Ammon's horn (tissue), 1 donor: Measurements from ENCODE around the gene THADA.
"Not testable (repeated sequence)": the region's sequence is repeated elsewhere in the genome, so short reads cannot be mapped to it uniquely, and the experiment has no call there.

ENCODE experiments used
- DNase-seq: peaks from one replicate; pipeline ENCODE4 v3.0.0-alpha.2; 2016; ENCODE audit warnings: low spot score

THADA gene

GRCh38 chr2:43207553-43208300 lies 388.1 kb downstream of the THADA start:
- DNase-seq: no peak

DNA sequence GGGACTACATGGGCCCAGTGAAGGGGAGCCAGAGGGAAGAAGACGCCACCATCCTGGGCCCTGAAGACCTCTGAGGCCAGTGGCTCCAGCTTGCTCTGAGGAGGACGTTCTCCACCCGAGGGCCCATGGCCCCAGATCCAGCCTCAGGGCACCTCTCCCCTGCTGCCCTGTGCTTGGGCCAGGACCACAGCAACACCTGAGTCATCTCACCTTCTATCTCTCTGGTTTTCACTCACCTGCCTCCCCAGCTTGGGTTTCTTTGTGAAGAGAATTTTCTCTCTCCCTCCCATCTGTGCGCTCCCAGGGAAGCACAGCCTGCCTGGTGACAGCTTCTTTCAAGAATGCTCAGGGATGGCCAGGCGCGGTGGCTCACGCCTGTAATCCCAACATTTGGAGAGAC lies 389.2 kb downstream of the THADA start:
- no peak for DNase-seq

- no peak for DNase-seq
These were observed 392.5 kb downstream of the THADA start for GRCh38 chr2:43203373-43203772.

DNA sequence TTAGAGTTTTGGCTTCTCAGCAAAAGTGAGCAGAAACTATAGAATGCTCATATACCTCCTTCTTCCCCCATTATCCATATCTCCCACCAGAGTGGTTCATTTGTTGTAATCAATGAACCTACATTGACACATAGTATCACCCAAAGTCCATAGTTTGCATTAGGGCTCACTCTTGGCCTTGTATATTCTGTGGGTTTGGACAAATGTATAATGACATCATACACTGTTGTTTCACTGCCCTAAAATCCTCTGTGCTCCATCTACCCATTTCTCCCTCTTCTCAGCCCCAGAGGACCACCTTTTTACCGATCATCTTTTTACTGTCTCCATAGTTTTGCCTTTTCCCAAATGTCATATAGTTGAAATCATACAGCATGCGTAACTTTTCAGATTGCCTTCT lies 393.5 kb downstream of the THADA start:
- no peak for DNase-seq

DNA sequence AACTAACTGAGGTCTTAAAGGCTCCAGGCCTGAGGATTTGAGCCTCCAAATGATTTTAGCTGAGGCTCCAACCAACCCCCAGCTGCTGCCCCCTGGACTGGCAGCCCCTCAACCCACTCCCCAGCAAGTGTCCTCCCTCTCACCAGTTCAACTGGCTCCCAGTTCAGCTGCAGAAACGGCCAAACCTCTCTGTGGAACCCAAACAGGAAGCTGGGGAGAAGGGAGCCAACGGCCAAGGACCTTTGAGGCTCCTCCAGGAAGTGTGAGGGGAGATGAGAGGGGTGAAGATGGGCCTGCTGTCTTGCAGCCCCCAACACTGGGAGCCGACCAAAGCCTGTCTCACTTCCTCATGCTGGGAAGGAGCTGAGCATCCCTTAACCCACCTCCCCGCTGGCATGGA lies 394.3 kb downstream of the THADA start:
- no peak for DNase-seq

DNA sequence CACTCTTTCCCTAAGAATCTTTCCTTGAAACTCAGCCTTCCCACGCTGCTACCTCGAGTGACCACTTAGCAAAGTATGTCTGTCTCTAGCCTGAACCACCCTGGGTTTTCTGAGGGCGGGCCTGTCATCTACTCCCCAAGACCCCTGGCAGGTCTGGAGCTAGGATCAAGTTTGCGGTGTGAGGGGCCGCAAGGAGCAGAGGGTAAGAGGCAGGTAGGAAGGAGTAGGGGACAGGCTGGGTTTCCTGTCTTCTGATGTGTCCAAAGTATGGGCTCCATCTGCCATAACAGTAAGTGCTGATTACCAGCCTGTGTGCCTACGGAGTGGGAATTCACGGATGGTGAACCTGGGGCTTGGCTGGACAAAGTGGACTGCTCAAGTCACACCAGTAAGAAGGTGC lies 394.8 kb downstream of the THADA start:
- no peak for DNase-seq

GRCh38 chr2:43199492-43200488 lies 396.0 kb downstream of the THADA start:
- DNase-seq: no peak

DNA sequence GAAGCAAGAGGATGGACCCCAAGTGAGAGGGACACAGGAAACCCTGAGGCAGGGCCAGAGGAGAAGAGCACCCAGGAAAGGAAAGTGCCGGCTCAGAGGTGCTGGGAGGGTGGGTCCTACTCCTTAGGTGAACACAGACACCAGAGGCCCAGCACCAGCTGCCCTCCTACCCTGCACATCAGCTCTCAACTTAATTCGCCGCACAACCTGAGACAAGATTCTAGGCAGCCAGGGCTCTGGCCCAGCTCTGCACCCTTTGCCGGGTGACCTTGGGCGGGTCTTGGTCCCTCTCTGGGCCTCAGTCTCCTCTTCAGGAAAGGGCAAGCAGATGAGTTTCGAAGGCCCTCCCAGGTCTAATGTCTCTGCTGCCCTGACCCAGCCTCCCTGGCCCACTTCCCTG lies 397.6 kb downstream of the THADA start:
- DNase-seq: no peak

DNA sequence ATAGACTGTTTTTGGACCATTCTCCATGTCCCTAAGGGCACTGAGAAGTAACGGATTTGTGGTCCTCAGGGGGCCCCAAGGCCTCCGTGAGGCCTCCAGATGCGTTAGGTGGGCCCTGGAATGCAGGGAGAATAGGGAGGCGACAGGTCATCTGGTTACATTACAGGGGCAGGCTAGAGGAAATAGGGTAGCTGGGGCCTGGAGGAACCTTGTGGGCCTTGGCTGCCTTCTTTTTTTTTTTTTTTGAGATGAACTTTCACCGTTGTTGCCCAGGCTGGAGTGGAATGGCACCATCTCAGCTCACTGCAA lies 398.3 kb downstream of the THADA start:
- DNase-seq: no peak

- peak; percentile 31 for DNase-seq
These were observed 398.9 kb downstream of the THADA start for GRCh38 chr2:43196768-43197587.

GRCh38 chr2:43194121-43194869 lies 401.5 kb downstream of the THADA start:
- no peak for DNase-seq

- DNase-seq: no peak
These were observed 402.2 kb downstream of the THADA start for GRCh38 chr2:43193652-43194120.

DNA sequence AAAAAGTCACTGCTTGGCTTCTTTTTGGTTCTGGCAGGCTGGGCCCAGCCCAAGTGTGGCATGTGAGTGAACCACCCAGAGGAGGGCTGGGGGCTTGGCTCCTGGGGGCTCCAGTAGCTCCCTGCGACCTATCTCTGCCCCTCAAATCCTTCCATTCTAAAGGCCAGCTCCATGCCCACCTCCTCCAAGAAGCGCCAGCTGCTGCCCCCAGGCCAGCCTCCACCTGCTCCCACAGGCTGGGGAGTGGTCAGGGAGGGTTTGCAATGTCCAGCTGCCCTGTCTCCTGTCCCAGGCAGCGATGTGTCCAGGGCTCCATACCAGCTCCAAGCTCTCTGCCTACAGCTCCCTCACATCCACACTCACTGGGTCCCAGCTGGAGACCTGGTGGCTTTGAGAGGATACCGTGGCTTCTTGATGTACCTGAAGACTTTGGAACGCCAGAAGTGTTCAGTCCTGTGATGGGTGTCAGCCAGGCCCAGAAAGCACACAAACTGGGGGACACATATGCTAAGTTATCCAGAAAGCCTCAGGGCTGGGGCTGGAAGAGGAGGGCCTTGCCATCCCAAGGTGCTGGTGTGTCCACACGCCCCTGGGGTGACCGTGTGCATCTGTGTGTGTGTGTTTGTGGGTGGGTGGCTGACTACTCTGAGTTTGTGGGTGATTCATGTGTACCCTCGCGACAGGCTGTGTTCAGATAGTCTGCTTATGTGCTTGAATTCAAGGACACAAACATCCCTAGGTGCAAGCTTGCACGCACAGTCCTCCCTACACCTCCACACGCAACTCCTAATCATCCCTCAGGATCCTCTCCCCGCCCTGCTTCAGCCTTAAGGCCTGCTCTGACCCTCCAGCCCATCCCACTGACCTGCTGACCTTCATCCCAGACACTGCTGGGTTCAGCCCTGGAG lies 402.8 kb downstream of the THADA start:
- DNase-seq: no peak

DNA sequence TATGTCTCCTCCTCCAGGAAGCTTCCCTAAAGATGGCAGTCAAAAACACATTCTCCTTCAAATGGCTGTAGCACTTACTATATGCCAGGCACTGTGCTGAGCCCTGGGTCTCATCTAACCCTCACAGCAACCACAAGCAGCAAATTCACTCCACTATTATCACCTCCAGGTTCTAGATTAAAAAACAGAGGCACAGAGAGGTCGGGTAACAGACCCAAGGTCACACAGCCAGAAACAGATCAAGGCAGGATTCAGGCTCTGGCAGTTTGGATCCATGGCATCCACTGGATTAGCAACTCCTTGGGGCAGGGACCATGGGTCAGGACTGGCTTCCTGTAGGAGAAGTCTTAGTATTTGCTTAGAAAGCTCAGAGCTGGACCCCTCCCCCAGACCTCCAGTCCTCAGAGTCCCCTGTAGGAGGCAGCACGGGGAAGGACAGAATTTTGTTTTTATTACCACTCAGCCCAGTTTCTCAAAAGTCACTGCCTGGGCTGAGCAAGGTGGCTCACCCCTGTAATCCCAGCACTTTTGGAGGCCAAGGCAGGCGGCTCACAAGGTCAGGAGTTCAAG lies 403.8 kb downstream of the THADA start:
- DNase-seq: no peak

DNA sequence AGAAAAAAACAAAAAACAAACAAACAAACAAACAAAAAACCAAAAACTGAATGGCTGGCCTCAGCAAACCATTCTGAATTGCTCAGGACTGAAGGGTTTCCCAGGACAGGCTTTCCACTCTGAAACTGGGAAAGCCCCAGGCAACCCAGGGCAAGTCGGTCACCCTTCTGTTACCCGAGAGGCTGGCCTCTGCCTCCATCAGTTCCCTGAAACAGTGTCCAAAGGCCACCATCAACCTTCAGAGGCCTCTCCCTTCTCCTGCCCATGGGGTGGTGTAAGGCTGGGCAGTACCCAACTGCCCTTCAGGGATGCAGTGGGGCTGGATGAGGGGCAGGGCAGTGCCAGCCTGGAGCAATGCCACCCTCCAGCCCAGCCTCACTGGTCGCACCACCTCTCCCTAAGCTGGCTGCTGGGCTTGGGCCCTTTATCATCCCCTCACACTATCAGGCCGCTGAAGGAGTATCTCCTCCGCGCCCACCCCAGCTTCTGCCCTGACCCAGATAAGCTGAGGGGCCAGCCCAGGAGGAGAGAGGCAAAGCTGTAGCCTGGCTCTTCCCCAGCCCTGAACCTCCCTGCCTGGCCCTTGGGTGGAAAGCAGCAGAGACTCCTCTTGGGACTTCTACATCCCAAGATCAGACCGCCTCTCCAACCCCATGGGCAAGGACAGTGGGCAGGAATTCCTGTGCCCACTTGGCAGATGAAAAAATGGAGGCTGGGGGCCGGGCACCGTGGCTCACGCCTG lies 405.4 kb downstream of the THADA start:
- DNase-seq: no peak

GRCh38 chr2:43189861-43190260 lies 406.0 kb downstream of the THADA start:
- DNase-seq: not testable (repeated sequence)

DNA sequence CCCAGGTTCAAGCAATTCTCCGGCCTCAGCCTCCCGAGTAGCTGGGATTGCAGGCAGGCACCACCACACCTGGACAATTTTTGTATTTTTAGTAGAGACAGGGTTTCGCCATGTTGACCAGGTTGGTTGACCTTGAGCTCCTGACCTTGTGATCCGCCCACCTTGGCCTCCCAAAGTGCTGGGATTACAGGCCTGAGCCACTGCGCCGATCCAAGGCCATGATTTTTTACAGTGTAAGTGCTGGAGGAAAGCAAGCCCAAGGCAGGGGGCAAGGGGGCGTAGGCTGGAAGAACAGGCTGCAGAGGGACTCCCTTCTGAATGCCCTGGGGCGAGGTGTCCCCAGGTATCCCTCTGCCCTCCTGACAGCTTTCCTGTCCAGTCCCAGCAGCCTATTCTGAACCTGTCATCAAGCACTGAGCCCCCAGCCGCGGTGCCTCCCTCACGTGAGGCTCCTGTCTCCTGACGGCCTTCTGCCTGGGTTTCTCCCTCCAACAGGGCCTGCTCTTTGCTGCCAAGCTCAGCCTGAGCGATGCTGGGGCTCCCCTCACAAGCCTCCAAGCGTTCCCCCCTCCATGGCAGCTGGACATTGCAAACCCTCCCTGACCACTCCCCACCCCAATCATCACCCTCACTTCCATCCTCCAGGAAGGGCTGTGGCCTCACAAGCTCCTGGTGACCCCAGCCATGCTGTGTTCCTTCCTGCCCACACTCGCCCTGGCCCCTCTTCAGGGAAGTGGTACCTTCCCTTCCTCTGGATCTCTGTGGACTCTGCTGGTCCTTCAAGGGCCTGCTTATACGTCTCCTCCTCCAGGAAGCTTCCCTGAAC lies 407.1 kb downstream of the THADA start:
- DNase-seq: no peak

- no peak for DNase-seq
These were observed 409.0 kb downstream of the THADA start for GRCh38 chr2:43186679-43187374.
